Measurements from ENCODE around the gene DLX6.

The DLX6 gene

GRCh38 chr7:96995406-96996110, 9.8 kb upstream of the DLX6 start:
- DNase-seq (ENCODE audit: low spot score): no peak

- no peak for DNase-seq (ENCODE audit: low spot score)
Observed at GRCh38 chr7:96996111-96996957, 9.0 kb upstream of the DLX6 start.

- no peak for DNase-seq (ENCODE audit: low spot score)
Observed at GRCh38 chr7:96996958-96997511, 8.3 kb upstream of the DLX6 start.

GRCh38 chr7:96997512-96998032, 7.8 kb upstream of the DLX6 start:
- no peak for DNase-seq (ENCODE audit: low spot score)

- DNase-seq (ENCODE audit: low spot score): no peak
Observed at GRCh38 chr7:96998333-96998732, 7.0 kb upstream of the DLX6 start.

- no peak for DNase-seq (ENCODE audit: low spot score)
Observed at GRCh38 chr7:96998744-96999143, 6.6 kb upstream of the DLX6 start.

GRCh38 chr7:97001221-97001620, 4.1 kb upstream of the DLX6 start:
- no peak for DNase-seq (ENCODE audit: low spot score)

- DNase-seq (ENCODE audit: low spot score): no peak
Observed at GRCh38 chr7:97001656-97002554, 3.4 kb upstream of the DLX6 start.

- no peak for DNase-seq (ENCODE audit: low spot score)
Observed at GRCh38 chr7:97002555-97003261, 2.6 kb upstream of the DLX6 start.

- no peak for DNase-seq (ENCODE audit: low spot score)
Observed at GRCh38 chr7:97003262-97004246, 1.8 kb upstream of the DLX6 start.

- no peak for DNase-seq (ENCODE audit: low spot score)
Observed at GRCh38 chr7:97004247-97005182, 838 bp upstream of the DLX6 start.

GRCh38 chr7:97006055-97006815, 882 bp downstream of the DLX6 start:
- DNase-seq (ENCODE audit: low spot score): no peak

- no peak for DNase-seq (ENCODE audit: low spot score)
Observed at GRCh38 chr7:97006816-97007582, 1.6 kb downstream of the DLX6 start.

- DNase-seq (ENCODE audit: low spot score): no peak
Observed at GRCh38 chr7:97007583-97007861, 2.2 kb downstream of the DLX6 start.

- DNase-seq (ENCODE audit: low spot score): no peak
Observed at GRCh38 chr7:97008275-97008917, 3.0 kb downstream of the DLX6 start.

- no peak for DNase-seq (ENCODE audit: low spot score)
Observed at GRCh38 chr7:97009753-97010732, 4.7 kb downstream of the DLX6 start.

Data from kidney capillary endothelial cell (primary cell).